HG03060 (cell line): ENCODE data around the gene DNAJC4.

Experiments used
- ATAC-seq: cut with Tn5 transposase; IDR thresholded peaks from one replicate; pipeline ENCODE4 v1.9.1; 2021; ENCODE audit warnings: low read depth, moderate number of reproducible peaks; ENCODE audit not compliant: unreplicated experiment

DNAJC4 gene, protein sequence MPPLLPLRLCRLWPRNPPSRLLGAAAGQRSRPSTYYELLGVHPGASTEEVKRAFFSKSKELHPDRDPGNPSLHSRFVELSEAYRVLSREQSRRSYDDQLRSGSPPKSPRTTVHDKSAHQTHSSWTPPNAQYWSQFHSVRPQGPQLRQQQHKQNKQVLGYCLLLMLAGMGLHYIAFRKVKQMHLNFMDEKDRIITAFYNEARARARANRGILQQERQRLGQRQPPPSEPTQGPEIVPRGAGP

DNA sequence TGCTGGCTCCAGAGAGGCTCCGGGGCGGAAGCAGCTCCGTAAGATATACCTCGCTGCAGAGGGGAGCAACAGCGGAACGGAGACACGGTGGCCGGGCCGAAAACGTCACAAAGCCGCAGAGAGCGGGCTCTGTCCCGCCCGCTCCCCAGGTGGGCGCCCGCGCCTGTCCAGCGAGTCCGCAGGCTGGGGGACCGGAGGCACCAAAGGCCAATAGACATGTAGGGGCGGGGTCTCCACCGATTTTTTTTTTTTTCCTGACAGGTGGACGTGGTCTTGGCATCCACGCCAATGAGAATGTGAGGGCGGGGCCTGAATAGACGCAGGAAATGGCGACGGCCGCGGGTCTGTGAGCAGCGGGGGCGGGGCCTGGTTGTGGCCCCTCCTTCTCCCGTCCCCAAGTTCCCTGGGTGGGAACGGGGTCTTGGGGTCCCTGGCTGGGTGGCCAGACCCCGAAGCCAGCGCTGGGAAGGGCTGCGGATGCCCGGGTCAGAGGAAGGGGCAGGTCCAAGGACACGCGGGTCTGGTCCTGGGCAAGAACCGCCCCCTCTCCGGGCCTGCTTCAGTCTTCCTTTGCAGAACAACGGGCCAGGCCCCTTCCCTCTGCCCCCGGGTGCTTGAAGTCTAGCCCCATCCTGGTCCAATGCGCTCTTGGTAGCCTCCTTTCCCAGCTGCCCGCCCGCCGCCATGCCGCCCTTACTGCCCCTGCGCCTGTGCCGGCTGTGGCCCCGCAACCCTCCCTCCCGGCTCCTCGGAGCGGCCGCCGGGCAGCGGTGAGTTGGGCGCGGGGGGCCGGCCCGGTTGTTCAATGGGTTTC is at the start of gene DNAJC4:
Gene DNAJC4 (plus strand): TSS at position 378 of the 814 bp plus-strand sequence. CDS start 307 bp downstream, at position 685.
- ATAC-seq: peak; percentile 28

DNA sequence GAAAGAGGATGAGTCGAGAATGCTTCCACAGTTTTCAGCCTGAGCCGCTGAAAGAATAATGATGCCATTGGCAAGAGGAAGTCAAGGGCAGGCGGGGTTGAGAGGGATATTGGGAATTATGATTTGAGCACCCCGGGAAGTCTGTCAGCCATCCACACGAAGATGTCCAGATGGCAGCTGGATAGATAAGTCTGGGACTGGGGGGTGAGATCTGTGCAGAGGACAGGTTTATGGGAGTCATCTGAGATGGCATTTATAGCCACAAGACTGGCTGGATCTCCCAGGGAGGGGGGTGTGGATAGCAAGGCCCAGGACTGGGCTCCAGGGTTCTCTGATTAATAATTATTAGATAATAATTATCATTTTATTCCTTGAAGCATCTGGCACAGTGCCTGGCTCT is 49.5 kb upstream of the DNAJC4 start:
- ATAC-seq: no peak

DNA sequence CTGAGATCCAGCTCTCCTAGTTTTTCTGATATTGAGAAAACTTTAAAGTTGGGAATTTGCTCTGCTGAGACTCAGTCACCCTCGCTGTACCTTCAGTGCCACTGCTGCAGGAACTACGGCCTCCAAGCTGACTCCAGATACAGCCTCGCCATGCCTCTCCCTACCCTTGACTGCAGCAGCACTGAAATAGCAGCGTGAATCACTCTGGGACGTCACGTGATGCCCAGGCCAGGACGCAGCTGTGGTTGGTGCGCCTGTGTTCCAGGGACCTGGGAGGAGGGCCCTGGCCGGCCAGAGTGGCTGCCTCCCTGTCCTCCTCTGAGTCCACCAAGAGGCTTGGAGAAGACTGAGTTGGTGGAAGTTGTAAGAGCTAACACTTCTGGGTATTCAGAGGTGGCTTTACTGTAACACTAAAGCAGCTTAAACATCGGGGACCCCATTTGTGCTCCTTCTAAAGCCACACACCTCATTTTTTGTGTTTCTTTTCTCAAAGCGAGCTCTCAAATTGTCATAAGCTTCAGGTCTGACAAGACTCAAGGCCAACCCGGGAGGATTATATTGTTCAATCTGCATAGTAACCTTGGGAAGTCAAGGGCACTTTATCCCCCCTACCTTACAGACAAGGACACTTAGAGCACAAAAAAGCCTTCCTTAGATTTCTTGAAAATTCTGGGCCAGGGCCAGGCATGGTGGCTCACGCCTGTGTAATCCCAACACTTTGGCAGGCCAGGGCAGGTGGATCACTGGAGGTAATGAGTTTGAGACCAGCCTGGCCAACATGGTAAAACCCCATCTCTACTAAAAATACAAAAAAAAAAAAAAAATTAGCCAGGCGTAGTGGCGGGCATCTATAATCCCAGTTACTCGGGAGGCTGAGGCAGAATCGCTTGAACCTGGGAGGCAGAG is 48.6 kb upstream of the DNAJC4 start:
- no peak for ATAC-seq

DNA sequence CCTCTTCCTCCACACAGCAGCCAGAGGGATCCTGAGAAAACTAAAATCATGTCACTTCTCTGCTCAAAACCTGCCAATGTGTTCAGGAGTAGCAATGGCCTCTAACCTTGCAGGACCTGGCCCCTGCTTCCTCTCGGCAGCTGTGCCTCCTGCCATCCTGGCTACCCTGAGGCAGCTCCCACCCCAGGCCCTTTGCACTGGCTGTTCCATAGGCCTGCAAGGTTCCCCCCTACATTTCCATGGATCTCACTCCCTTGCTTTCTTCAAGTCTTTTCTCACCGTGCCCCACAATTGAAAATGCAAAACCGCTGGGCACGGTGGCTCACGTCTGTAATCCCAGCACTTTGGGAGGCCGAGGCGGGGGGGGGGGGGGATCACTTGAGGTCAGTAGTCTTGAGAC is 46.5 kb upstream of the DNAJC4 start:
- no peak for ATAC-seq

DNA sequence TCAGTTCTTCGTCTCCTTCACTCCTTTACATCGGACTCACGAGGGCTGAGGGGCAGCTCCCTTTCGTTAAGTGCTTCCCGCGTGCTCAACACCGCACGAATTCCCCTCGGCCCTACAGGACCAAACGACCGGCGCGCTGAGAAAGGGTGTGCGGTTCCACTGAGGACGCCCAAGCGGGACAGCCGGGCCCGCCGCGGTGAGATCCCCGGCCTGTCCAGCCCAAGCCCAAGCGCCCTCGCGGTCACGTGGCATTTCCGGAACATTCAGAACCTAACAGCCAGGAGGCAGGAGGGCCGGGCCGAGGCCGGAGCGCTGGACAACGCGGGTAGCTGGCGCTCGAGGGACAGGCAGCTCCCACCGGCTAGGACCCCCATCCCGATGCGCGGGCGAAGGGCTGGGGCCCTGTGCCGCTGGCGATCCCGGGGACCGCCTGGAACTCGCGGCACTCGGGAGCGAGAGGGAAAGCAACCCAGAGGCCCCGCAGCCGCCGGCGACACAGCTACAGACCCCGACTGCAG is 45.1 kb upstream of the DNAJC4 start:
- ATAC-seq: peak; percentile 9

DNA sequence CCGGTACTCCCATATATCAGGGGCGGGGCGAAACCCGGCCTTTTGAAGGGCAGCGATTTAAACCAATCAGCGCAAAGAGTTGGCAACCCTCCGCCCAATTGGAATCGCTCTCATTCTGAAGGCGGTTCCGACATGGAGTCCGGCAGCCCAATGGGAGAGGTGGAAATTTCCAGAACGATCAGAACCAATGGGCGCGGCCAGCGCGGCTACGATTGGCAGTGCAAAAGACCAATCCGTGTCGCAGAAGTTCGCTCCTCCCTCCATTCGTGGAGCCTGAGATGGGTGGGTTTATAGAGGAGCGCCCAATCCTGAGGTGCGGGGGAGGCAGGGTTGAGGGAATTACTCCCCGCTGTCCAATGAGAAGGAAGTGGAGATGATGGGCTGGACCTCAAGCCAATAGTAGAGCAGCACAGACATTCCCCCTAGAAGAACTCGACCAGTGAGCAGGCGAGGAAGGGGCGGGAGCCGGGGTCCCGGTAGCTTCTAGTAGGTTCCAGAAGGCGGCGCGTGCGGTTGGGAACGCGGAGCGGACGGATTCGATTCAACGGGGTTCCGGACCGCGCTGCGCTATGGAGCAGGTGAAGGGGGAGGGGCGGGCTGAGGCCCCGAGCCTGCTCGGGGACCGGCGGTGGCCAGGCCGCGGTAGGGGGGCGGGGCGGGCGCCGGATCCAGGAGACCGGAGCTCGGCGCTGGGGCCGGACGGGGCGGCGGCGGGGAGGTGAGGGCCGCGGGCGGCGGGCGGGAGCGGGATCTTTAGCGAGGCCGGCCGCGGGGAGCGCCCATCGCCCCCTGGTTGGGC is 44.5 kb upstream of the DNAJC4 start, which contains the start of gene STIP1:
Gene STIP1 (plus strand): TSS at position 479 of the 799 bp plus-strand sequence. CDS start 91 bp downstream, at position 570.
- peak; percentile 79 for ATAC-seq

DNA sequence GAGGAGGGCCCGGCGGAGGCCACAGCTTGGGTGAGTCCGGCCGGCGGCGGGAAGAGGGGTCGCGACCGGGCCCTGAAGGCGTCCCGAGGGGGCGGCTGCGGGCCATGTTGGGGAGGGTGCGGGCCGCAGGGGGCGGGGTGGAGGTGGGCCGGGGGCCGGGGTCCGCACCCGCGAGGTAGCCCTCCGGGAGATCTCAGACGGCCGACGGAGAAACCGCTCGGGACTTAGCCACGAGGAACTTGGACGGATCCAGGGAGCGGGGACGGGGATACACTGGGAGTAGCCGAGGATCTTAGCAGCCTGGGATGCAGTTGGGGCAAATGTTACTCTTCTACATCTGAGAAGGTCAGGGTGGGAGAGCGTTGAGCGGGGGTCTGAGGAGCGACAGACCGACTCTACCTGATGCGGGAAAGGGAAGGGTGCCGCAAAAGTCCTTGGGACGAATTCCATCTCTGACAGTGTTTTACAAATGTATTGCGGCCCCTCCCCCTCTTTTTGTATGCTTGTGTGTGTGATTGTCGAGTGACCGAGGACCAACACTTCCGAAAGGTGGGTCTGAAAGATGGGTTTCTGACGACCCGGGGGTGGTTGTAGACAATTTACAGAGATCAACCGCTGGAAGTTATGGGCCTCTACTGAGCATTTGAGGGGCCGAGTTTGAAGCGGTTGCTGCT is 43.7 kb upstream of the DNAJC4 start:
- no peak for ATAC-seq

DNA sequence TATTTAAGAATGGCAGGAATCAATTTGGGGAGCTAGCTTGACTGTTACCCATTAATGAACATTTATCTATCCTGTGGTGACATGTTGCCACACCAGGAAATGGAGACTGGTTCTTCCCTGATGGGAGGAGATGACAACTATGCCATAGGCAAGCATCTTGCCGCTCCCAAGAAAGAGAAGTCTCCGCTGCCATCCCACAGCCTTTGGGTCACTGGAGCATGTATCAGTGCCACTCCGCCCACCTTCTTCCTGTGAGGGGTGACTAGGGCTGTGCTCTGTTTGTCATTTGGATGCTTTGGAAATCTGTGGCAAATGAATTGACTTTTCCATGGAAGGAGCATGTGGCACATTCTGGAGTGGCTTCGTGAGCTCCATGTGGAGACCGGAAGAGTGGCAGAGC is 37.9 kb upstream of the DNAJC4 start:
- ATAC-seq: no peak

DNA sequence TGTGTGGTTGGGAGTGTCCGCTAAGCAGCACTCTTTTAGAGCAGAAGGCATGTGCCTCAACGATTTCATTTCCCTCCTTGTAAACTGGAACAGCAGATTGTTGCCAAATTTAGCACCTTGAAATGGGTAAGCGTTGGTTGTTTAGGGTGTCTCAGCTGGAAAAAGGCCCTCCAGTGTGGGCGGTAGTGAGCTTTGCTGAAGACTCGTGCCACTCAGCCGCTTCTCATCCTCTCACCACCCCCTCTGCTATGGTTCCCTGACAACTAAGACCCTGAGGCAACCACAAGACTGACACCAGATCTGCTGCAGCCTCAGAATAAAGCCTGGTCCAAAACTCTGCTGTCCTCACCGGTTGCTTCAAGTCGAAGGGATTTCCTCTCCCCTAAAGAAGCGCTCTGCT is 33.7 kb upstream of the DNAJC4 start:
- no peak for ATAC-seq

DNA sequence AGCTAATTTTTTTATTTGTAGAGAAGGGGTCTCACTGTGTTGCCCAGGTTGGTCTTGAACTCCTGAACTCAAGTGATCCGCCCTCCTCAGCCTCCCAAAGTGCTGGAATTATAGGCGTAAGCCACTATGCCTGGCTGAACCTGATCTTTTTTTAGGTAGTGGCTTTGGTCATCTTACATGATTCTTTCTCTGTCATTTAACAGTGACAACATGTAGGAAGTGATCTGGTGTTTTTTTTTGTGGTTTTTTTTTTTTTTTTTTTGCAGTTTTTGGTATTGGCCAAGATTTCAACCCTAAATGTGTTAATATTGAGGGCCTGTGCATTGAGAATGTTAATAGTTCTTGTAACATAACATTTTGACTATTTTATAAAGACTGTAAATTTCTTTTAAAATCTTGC is 31.8 kb upstream of the DNAJC4 start:
- no peak for ATAC-seq

DNA sequence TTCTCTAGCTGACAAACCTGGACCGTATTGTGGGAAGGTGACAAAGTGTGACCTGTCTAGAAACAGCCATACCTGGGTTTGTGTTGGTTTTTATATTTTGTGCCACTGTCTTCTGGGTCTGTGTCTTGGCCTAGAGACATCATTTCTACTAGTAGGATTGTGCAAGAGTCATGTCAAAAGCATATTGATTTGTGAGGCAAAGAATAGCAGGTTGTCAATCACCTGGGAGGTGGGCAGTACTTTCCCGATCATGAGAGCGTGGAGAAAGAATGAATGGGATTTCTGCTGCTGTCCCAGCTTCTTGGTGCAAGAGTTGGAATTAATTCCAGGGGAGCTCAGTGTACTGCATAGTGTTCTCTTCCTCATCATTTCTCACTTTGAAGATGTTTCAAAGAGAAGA is 28.8 kb upstream of the DNAJC4 start:
- no peak for ATAC-seq

DNA sequence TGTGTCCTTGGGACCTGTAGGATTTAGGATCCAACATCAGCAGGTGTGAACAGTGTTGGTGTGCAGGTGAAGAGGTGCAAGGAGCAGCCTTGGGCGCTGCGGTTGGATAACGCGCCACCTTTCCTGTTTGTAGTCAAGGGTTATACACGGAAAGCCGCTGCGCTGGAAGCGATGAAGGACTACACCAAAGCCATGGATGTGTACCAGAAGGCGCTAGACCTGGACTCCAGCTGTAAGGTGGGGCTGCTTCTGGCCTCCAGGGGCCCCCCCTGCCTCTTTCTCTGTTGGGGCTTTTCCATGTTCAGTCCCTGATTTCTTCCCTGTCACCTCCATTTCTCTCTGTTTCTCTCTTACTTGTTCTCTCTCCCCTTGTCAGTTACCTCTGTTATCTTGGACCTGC is 27.4 kb upstream of the DNAJC4 start:
- no peak for ATAC-seq

DNA sequence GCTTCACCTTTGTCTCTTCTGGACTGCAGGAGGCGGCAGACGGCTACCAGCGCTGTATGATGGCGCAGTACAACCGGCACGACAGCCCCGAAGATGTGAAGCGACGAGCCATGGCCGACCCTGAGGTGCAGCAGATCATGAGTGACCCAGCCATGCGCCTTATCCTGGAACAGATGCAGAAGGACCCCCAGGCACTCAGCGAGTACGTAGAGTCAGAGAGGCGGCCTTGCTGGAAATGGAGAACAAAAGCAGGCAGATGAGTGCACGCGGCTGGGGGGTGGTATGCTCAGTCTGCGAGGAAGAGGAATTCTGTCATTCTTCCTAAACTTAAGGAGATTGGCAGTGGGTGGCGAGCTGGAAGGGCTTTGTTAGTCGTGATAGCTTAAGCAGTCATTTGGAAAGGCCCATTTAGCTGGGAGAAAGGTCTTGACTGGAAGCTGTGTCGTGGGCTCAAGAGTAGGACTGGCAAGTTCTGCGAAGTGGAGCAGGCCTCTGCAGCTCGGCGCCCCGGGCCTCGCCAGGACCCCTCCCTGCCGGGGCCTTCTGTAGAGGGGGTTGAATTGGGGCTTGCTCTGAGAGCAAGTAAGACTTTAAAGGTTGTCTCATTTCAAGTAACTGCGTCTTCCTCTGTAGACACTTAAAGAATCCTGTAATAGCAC is 26.8 kb upstream of the DNAJC4 start:
- ATAC-seq: no peak

DNA sequence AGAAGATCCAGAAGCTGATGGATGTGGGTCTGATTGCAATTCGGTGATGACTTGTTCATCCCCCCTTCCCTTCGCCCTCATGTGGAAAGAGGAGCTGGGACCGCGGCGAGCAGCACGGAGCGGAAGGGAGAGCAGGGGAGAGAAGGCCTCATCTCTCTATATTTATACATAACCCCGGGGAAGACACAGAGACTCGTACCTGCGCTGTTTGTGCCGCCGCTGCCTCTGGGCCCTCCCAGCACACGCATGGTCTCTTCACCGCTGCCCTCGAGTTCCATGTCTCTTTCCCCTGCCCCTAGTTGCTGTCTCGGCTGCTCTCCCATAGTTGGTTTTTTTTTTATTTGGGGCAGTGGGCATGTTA is 26.3 kb upstream of the DNAJC4 start:
- no peak for ATAC-seq

DNA sequence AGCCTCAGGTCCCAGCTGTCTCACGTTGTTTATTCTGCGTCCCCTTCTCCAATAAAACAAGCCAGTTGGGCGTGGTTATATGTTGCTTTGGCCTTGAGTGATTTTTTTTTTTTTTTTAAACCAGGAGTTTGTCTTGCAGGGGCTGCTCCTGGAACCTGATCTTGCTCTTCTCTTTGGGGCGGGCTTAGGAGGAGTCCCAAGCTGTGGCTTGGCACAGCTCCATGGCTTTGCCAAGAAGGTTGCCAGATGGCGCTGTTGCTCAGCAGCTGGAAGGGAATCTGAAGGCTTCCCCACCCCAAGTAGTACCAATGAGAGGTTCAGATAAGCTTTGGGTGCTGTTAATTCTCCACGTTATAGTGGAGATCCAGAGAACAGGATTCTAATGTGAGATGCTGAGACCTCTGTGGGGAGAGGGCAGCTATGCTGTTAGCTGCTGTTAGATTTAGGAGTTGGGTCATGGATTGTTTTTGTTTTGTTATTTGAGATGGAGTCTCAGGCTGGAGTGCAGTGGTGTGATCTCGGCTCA is 25.8 kb upstream of the DNAJC4 start:
- ATAC-seq: no peak

DNA sequence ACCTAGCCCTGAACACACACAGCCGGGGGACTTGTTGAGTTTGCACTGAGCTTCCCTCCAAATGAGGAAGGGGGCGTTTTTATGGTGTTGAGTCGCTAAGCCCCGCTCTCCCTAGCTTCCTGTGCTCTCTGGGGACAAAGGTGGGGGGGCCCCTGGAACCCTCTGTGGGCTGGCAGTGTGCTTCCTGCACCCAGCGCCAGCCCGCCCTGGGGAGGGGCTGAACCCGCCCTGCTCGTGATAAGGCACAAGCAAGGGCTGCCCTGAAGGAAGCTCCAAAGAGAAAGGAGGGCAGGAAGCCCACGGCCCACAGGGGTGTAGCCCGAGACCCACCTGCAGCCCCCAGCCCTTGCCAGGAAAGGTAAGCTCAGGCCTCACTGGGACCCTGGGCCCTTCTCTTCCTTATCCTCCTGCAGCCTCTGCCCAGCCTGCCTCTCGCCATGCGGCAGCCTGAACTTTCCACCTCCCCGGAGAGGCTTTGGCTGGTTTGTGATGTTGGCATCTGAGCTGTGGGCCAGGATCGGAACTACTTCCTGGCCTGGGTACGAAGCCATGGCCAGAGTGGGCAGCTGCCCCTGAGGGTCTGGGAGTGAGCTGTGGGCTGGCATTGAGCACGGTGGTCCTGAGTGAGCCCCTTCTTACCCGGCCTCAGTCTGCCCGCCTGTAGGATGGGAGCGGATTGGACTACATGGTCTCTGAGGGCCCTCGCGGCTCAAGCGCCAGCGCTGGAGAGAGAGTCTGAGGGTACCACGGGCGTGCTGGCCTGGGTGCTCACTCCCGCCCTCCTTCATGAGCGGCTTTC is 23.7 kb upstream of the DNAJC4 start, which contains the start of gene FERMT3:
Gene FERMT3 (plus strand): TSS at position 265 of the 799 bp plus-strand sequence. CDS start 644 bp downstream, outside the sequence.
- no peak for ATAC-seq

DNA sequence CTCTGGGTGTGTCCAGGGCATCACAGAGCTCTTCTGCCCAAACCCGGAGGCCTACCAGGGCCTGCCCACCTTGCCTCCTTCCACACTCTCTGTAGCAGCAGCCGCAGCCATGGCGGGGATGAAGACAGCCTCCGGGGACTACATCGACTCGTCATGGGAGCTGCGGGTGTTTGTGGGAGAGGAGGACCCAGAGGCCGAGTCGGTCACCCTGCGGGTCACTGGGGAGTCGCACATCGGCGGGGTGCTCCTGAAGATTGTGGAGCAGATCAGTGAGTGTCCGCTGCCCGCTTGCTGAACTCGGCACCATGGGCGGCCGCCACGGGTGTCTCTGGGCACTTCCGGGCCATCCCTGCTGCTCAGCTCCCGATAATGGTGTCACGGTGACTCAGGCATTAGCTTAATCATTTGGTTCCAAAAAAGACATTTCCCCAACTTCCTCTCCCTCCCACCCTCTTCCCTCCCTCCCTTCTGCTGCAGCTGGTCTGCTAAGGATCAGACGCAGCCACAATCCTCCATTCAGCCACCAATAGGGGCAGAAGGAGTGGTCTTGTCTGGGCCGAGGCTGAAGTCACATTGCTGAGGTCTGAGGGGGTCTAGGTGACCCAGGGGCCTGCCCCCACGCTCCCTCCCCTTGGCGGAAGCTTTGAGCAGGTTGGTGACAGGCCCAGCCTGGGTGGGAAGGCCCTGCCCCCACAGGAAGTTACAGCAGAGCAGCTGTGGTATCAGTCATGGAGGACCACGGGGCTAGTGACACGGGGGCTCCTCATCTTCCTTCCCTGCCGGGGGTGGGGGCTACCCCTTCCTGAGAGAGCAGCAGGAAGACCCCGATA is 22.9 kb upstream of the DNAJC4 start:
- no peak for ATAC-seq
